ENCODE measurements around the gene EMC9.

GRCh38 chr14:24183014-24183481 is 41.7 kb upstream of the EMC9 start:
- TF ChIP-seq RAD21 (IDR thresholded peaks at IDR 0.05; ENCODE audit: low read length) (no peak), CTCF (IDR thresholded peaks at IDR 0.05) (no peak), YY1 (IDR thresholded peaks at IDR 0.05; ENCODE audit: low read depth) (no peak), MEF2A (IDR thresholded peaks at IDR 0.05; ENCODE audit: borderline replicate concordance, low read depth) (no peak)
